Kidney capillary endothelial cell (primary cell): ENCODE measurements around the gene DMRT1.
A peak's percentile ranks its signal among the peaks of the same experiment; 100 is the strongest.
"Not testable (repeated sequence)": the region's sequence is repeated elsewhere in the genome, so short reads cannot be mapped to it uniquely, and the experiment has no call there.

Experiments used
- DNase-seq: peaks from one replicate; pipeline ENCODE4 v3.0.0-alpha.2; 2018; ENCODE audit warnings: low spot score

Gene DMRT1

GRCh38 chr9:998299-999110 is 157.0 kb downstream of the DMRT1 start:
- not testable (repeated sequence) for DNase-seq

GRCh38 chr9:1001838-1002237 is 160.3 kb downstream of the DMRT1 start:
- DNase-seq, result no peak

- DNase-seq, result no peak
These were observed 161.2 kb downstream of the DMRT1 start for GRCh38 chr9:1002678-1003077.

- peak; percentile 38 for DNase-seq
These were observed 163.7 kb downstream of the DMRT1 start for GRCh38 chr9:1005043-1005667.

- DNase-seq, result no peak
These were observed 165.8 kb downstream of the DMRT1 start for GRCh38 chr9:1007312-1007711.

GRCh38 chr9:1008216-1008615 is 166.7 kb downstream of the DMRT1 start:
- DNase-seq, result no peak

GRCh38 chr9:1009101-1009707 is 167.7 kb downstream of the DMRT1 start:
- DNase-seq, result peak; percentile 63

- no peak for DNase-seq
These were observed 171.5 kb downstream of the DMRT1 start for GRCh38 chr9:1013021-1013420.

- DNase-seq, result no peak
These were observed 172.7 kb downstream of the DMRT1 start for GRCh38 chr9:1014225-1014624.

- no peak for DNase-seq
These were observed 173.1 kb downstream of the DMRT1 start for GRCh38 chr9:1014640-1015039.

- DNase-seq, result no peak
These were observed 176.6 kb downstream of the DMRT1 start for GRCh38 chr9:1018121-1018520.
